Mucosa of descending colon (tissue), 3 donors: ENCODE measurements around the gene PTPN21. TPM values are rescaled to one million over a fixed set of nuclear protein-coding genes. Genes with fewer than 3 reads are reported as not detected.

Experiments
- ATAC-seq: fragments of 200-7000 bp; cut with Tn5 transposase; one replicate; pipeline ENCODE4 v1.9.1; 2020; ENCODE audit warnings: mild to moderate bottlenecking, moderate library complexity
- DNase-seq, 3 donors: peaks; one replicate each; pipeline ENCODE4 v3.0.0-alpha.2; 2020
- H3K36me3 ChIP-seq: fragments of 200-600 bp; one replicate; pipeline ENCODE4 v1.8.0; 2021; ENCODE audit warnings: low read depth, mild to moderate bottlenecking
- H3K4me1 ChIP-seq: fragments of 200-600 bp; one replicate; pipeline ENCODE4 v1.8.0; 2021; ENCODE audit warnings: low read depth, mild to moderate bottlenecking
- H3K4me3 ChIP-seq: fragments of 200-600 bp; one replicate; pipeline ENCODE4 v1.8.0; 2021; ENCODE audit warnings: mild to moderate bottlenecking
- H3K9me3 ChIP-seq: fragments of 200-600 bp; one replicate; pipeline ENCODE4 v1.8.0; 2021; ENCODE audit warnings: mild to moderate bottlenecking
- intact Hi-C, 2 donors: fragments of 100-400 bp; cut with DNase I in 1 of 2; cut with micrococcal nuclease in 1 of 2; formaldehyde crosslinking; loops; one replicate each; pipeline versions ENCODE4 v1.11.0 to v1.11.1; 2022; cut with DNase I, micrococcal nuclease
- long read RNA-seq, 2 donors: library from polyadenylated mRNA; unstranded; transcript quantifications; one replicate each; pipeline ENCODE4 v2.0.0, GENCODE V29; 2019 to 2021
- total RNA-seq, 3 donors: library from RNA; stranded (reverse); fragmentation: NEBNext Ultra II Directional in 2 of 3; extraction: Animal tissue kit (Norgen Biotek cat#: 25700) in 2 of 3; gene quantifications; one replicate each; pipeline versions ENCODE4 v1.2.1 to v1.2.4, GENCODE V29; 2021 to 2023
- TF ChIP-seq, protein P1 (sequence below): fragments of 200-600 bp; IDR thresholded peaks from one replicate; pipeline ENCODE4 v1.8.0; 2022; ENCODE audit warnings: antibody characterized with exemption, mild to moderate bottlenecking
- donor health status: DM: no; HTN: no; CAD: no; lungs with moderate emphysema.
- donor health status: DM: no; HTN: no; CAD: no.
- donor health status: DM: no; HTN: yes; CAD: no.

PTPN21 gene
- 10 to 100 TPM; 37.0 to 51.8 (median 44.7) TPM for total RNA-seq
- long read RNA-seq, donor 1, partial matches to known transcripts = 13 of 19 reads
- long read RNA-seq, donor 1, other reads (novel, unspliced or antisense) = 6 of 19 reads
- long read RNA-seq, donor 2, partial matches to known transcripts = 1 of 3 reads
- long read RNA-seq, donor 2, other reads (novel, unspliced or antisense) = 2 of 3 reads

DNA sequence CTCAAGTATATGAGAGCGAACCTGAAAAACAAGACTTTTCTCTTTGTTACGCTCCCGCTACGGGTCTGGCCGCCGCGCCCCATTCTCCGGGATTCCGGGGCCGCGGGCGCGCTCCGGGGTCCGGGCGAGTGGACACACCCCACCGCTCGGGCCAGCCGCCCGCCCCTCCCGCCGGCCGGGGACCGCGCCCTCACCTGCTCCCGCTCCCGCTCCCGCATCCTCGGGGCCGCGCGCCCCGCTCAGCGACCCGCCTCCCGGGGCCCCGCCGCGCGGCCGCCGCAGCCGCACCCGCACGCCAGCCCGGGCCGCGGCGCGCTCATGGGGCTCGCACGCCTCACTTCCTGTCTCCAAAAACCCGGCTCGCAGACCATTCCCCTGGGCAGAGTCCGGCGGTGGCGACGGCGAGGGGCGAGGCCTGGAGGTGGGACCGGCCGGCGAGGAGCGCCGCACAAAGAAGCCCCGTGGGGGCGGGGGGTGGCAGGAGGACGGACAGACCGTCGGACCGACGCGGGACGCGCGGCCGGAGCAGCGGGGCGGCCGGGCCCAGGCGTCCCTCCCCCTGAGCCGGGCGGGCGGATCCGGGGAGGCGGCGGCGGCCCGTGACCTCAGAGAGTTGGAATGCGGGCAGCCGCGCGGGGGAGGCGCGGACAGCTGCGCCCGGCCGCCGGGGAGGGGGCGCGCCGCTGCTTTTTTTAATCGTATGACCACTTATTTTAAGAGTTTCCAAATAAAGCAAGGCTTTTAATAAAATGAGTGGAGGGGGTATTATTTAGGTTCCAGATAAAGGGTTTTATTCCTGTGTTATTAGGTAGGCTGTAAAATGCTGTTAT lies at the start of gene PTPN21:
Gene PTPN21, minus strand, starts transcription at position 551 of the 830 bp plus-strand sequence. CDS start 4,590 bp downstream, outside the sequence.
- DNase-seq (peak; percentile 79 to 89 (median 83)), ATAC-seq (peak; percentile 83)
- intact Hi-C loops = no loop called here
- Histone ChIP-seq H3K4me3 (peak within 1 kb of the TSS; percentile 44), H3K9me3 (no peaks in the 10 kb centered on the region), H3K36me3 (no peaks in the 10 kb centered on the region), H3K4me1 (peaks cover 8% of the 10 kb centered on the region)
- TF ChIP-seq, protein P1, sequence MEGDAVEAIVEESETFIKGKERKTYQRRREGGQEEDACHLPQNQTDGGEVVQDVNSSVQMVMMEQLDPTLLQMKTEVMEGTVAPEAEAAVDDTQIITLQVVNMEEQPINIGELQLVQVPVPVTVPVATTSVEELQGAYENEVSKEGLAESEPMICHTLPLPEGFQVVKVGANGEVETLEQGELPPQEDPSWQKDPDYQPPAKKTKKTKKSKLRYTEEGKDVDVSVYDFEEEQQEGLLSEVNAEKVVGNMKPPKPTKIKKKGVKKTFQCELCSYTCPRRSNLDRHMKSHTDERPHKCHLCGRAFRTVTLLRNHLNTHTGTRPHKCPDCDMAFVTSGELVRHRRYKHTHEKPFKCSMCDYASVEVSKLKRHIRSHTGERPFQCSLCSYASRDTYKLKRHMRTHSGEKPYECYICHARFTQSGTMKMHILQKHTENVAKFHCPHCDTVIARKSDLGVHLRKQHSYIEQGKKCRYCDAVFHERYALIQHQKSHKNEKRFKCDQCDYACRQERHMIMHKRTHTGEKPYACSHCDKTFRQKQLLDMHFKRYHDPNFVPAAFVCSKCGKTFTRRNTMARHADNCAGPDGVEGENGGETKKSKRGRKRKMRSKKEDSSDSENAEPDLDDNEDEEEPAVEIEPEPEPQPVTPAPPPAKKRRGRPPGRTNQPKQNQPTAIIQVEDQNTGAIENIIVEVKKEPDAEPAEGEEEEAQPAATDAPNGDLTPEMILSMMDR = no peak

DNA sequence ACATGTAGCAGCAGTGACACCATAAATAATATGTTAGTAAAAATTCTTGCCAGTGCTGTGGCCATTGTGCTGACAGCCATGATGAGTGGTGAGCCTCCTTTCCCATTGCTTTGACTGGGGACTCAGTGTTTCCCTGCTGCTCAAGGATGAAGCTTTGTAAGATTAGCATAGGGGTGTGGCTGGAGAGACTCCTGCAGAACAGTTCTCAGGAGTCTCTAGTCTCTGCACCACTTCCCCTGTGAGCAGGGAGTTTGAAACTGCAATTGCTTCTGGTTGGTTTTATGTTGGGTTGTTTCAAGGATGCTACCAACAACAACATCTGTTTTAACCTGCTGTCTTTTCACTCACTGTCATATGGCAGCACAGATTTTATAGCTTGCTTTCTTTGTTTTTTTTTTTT lies 49.4 kb upstream of the PTPN21 start:
- Histone ChIP-seq H3K4me1 (no peaks in the 10 kb centered on the region), H3K9me3 (no peaks in the 10 kb centered on the region), H3K4me3 (no peak overlapping the region), H3K36me3 (no peaks in the 10 kb centered on the region)
- intact Hi-C loops = no loop called here
- TF ChIP-seq, protein P1 = no peak
- no peak for DNase-seq
- ATAC-seq = no peak

DNA sequence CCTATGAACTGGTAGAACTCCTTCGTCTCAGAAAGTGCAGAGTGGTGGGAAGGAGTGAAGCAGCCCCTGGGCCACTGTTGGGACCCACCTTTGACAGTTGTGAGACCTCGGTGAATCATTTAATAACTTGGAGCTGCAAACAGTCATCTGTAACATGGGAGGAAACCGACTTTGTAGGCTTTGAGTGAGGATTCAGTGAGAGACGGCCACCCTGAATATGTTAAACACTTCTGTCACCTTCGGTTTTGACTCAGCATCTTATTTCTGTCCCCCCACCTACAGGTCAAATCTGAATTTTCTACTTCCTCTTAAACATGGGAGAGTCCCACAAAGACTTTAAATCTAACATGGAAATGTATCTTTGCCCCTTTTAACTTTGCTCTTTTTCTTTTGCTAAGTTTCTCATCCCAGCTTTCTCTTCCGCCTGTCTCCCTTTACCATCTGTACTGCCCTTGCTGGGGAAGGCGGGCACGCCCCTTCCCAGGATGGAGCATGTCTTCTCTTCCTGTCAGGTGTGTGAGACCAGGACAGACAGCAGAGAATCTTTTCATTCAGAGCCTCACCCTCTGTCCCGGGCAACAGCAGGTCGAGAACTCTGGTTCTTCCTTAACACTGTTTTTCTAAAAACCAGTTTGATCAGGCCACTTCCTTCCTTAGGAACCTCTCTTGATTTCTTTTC lies 45.1 kb upstream of the PTPN21 start:
- TF ChIP-seq, protein P1 = no peak
- intact Hi-C loops = no loop called here
- H3K4me1 ChIP-seq = no peaks in the 10 kb centered on the region
- ATAC-seq (no peak), DNase-seq (no peak)
- H3K9me3 ChIP-seq = no peaks in the 10 kb centered on the region
- no peak overlapping the region for H3K4me3 ChIP-seq
- H3K36me3 ChIP-seq = no peaks in the 10 kb centered on the region

DNA sequence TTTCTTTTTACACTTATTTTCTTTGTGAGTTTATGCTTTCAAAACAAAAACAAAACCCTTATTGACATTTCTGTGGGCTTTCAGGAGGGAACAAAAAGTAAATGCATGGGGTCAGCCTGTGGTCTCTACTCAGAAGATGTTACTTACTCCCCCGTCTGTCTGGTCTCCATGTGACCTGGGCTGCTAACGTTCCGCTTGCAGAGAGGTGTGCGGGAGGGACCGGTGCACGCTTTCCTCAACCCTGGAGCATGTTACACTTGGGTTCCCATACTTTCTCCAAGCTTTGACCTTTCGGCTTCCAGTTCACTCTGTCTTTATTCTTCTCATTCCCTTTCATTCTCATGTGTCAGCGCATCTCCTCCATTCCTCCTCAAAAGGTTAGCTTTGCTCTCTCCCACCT lies 44.5 kb upstream of the PTPN21 start:
- DNase-seq (no peak), ATAC-seq (no peak)
- Histone ChIP-seq H3K4me1 (no peaks in the 10 kb centered on the region), H3K9me3 (no peaks in the 10 kb centered on the region), H3K36me3 (no peaks in the 10 kb centered on the region), H3K4me3 (no peak overlapping the region)
- TF ChIP-seq, protein P1 = no peak
- intact Hi-C loops = no loop called here

DNA sequence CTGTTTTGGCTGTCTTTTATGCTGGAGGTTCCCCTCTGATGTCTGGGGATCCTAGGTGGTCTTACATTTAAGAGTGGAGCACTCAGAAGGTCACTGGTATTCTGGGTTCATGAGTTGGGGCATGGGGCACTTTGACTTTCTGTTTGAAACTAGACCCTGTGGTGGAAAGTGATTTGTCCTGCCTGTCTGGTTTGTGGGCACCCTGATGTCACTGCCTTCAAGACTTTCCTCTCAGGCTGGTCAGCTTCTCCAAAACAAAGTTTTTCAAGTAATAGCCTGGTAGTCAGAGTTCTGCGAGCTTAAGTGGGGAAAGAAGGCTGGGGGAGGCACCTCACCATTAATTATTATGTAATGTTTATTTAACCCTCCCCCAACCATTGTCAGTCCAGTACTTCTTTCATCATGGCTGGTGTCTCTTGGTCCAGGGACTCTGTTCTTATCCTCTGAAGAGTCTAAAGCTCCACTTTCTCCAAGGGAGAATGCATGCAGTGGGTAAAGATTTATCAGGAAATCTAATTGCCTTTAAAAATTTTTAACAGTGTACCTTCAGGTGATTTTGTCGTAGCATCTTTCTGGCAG lies 43.4 kb upstream of the PTPN21 start:
- TF ChIP-seq, protein P1 = no peak
- Histone ChIP-seq H3K36me3 (no peaks in the 10 kb centered on the region), H3K4me1 (no peaks in the 10 kb centered on the region), H3K4me3 (no peak overlapping the region), H3K9me3 (no peaks in the 10 kb centered on the region)
- DNase-seq = no peak
- intact Hi-C loops = no loop called here
- no peak for ATAC-seq
